B cell (primary cell): ENCODE data around the gene MUC5AC. TPM values are rescaled to one million over a fixed set of nuclear protein-coding genes. Genes with fewer than 3 reads are reported as not detected.

ENCODE experiments used
- ATAC-seq: fragments of 200-7000 bp; cut with Tn5 transposase; one replicate; pipeline ENCODE4 v1.10.0; 2021; ENCODE audit warnings: low read depth, mild to moderate bottlenecking, moderate number of reproducible peaks, moderate library complexity
- CTCF ChIA-PET: fragments of 350-600 bp; sonication (Branson Sonifier 250); formaldehyde crosslinking; loops from one replicate; lab custom pipeline; 2021; ENCODE audit warnings: antibody characterized with exemption, inconsistent platforms; lab: Charles Lee
- POLR2A ChIA-PET: fragments of 350-600 bp; sonication (Branson Sonifier 250); formaldehyde crosslinking; loops from one replicate; lab custom pipeline; 2021; ENCODE audit warnings: antibody characterized with exemption; lab: Charles Lee
- DNase-seq: peaks from one replicate; pipeline ENCODE4 v3.0.0; 2013
- H2AFZ ChIP-seq: 2 replicates; pipeline ENCODE4 v1.6.1; 2012; ENCODE audit warnings: mild to moderate bottlenecking, low read depth, low read length; ENCODE audit not compliant: insufficient read depth, poor library complexity, severe bottlenecking
- H3K27ac ChIP-seq, 2 donors: 1 replicate in 1 of 2; 2 replicates in 1 of 2; pipeline ENCODE4 v1.5.1; 2012 to 2013; ENCODE audit warnings: low read length in 2 of 2, mild to moderate bottlenecking in 2 of 2, moderate library complexity in 1 of 2
- H3K27me3 ChIP-seq, 4 experiments: fragments of 200-600 bp in 1 of 4; sonication (generic) in 1 of 4; replicated peaks in 1 of 4; 1 replicate in 2 of 4; 2 replicates in 2 of 4; pipeline versions ENCODE4 v1.6.1 to v1.7.0; 2013 to 2016; ENCODE audit warnings: low read length in 3 of 4, mild to moderate bottlenecking in 2 of 4, mixed read lengths in 1 of 4, moderate library complexity in 1 of 4; ENCODE audit not compliant: insufficient read depth in 4 of 4, control insufficient read depth in 3 of 4; ENCODE audit errors: control extremely low read depth in 1 of 4
- H3K36me3 ChIP-seq, 2 experiments: replicated peaks in 1 of 2; 1 replicate in 1 of 2; 2 replicates in 1 of 2; pipeline versions ENCODE4 v1.6.1 to v1.7.1; 2013; ENCODE audit warnings: low read length in 1 of 2; ENCODE audit not compliant: insufficient read depth in 2 of 2, control insufficient read depth in 1 of 2; ENCODE audit errors: control extremely low read depth in 1 of 2, extremely low read depth in 1 of 2
- H3K4me1 ChIP-seq, 2 donors: fragments of 200-600 bp in 1 of 2; sonication (generic) in 1 of 2; 1 replicate in 1 of 2; 2 replicates in 1 of 2; pipeline versions ENCODE4 v1.5.1 to v1.6.1; 2013 to 2017; ENCODE audit warnings: low read length in 2 of 2; ENCODE audit not compliant: control insufficient read depth in 2 of 2, insufficient read depth in 2 of 2
- H3K4me2 ChIP-seq: replicated peaks from 2 replicates; pipeline ENCODE3; 2012; ENCODE audit warnings: mild to moderate bottlenecking, low read depth, low read length; ENCODE audit not compliant: poor library complexity, severe bottlenecking
- H3K4me3 ChIP-seq, 5 experiments: fragments of 200-600 bp in 1 of 5; sonication (generic) in 1 of 5; 1 replicate in 3 of 5; 2 replicates in 2 of 5; pipeline versions ENCODE4 v1.5.1 to v1.7.0; 2011 to 2016; ENCODE audit warnings: low read length in 4 of 5, mild to moderate bottlenecking in 4 of 5, low read depth in 2 of 5, control low read depth in 1 of 5, moderate library complexity in 1 of 5; ENCODE audit not compliant: insufficient read depth in 1 of 5; ENCODE audit errors: control extremely low read depth in 1 of 5, extremely low read depth in 1 of 5
- H3K79me2 ChIP-seq: fragments of 200-600 bp; sonication (generic); one replicate; pipeline ENCODE4 v1.6.0; 2016; ENCODE audit warnings: low read length; ENCODE audit not compliant: control insufficient read depth, insufficient read depth
- H3K9ac ChIP-seq: fragments of 200-600 bp; sonication (generic); 2 replicates; pipeline ENCODE4 v1.6.1; 2017; ENCODE audit warnings: mild to moderate bottlenecking, low read length, moderate library complexity
- H3K9me3 ChIP-seq, 3 donors: one replicate each; pipeline versions ENCODE4 v1.6.1 to v1.7.1; 2013; ENCODE audit warnings: low read length in 2 of 3; ENCODE audit not compliant: control insufficient read depth in 2 of 3, insufficient read depth in 1 of 3; ENCODE audit errors: control extremely low read depth in 1 of 3
- H4K20me1 ChIP-seq: 2 replicates; pipeline ENCODE4 v1.6.0; 2012; ENCODE audit warnings: mild to moderate bottlenecking, low read length; ENCODE audit not compliant: insufficient read depth, control insufficient read depth, poor library complexity, severe bottlenecking
- H3K27ac Mint-ChIP-seq: one replicate; pipeline ENCODE4 v1.8.0; 2021; ENCODE audit warnings: mixed read lengths
- H3K27me3 Mint-ChIP-seq: one replicate; pipeline ENCODE4 v1.8.0; 2021; ENCODE audit warnings: mixed read lengths
- H3K4me1 Mint-ChIP-seq: one replicate; pipeline ENCODE4 v1.8.0; 2021; ENCODE audit warnings: mixed read lengths
- H3K4me3 Mint-ChIP-seq: one replicate; pipeline ENCODE4 v1.8.0; 2021; ENCODE audit warnings: mixed read lengths
- H3K9me3 Mint-ChIP-seq: one replicate; pipeline ENCODE4 v1.8.0; 2022; ENCODE audit warnings: mixed read lengths; ENCODE audit not compliant: insufficient read depth
- CTCF ChIP-seq: fragments of 200-600 bp; IDR thresholded peaks from one replicate; pipeline ENCODE4 v1.8.0; 2022; ENCODE audit warnings: antibody characterized with exemption, mild to moderate bottlenecking
- EZH2 ChIP-seq: IDR thresholded peaks from 2 replicates; pipeline ENCODE4 v1.6.1; 2012; ENCODE audit warnings: borderline replicate concordance, low read depth, mild to moderate bottlenecking, moderate library complexity, low read length; ENCODE audit not compliant: insufficient read depth, poor library complexity, severe bottlenecking
- WGBS: methylation state at CpG from one replicate; pipeline ENCODE4 v1.1.5; 2013; ENCODE audit warnings: missing lambda C conversion rate; ENCODE audit not compliant: insufficient coverage; 5-methylcytosine and 5-hydroxymethylcytosine counted together
- intact Hi-C: fragments of 100-400 bp; cut with micrococcal nuclease; formaldehyde crosslinking; loops from one replicate; pipeline ENCODE4 v1.10.0; 2022
- polyA plus RNA-seq: library from polyadenylated mRNA; depleted of rRNA; stranded (reverse); fragments of >200 nt; gene quantifications from 2 replicates; pipeline ENCODE4 v1.2.3, GENCODE V29; 2012
- total RNA-seq, 2 donors: library from RNA; stranded (reverse); fragments of 120-200 nt in 1 of 2; gene quantifications; 1 replicate in 1 of 2; 2 replicates in 1 of 2; pipeline versions ENCODE4 v1.2.3 to v1.2.4, GENCODE V29; 2013 to 2022

MUC5AC gene
- total and polyA plus RNA-seq, 2 donors (not counting 1 experiment from before 2014, with no cell fraction given): not detected

GRCh38 chr11:1227551-1228100, 69.9 kb downstream of the MUC5AC start:
- DNase-seq (no peak), ATAC-seq (no peak)
- Mint-ChIP-seq H3K9me3 (no peaks in the 10 kb centered on the region), H3K4me1 (no peaks in the 10 kb centered on the region), H3K27ac (no peak overlapping the region), H3K4me3 (no peak overlapping the region), H3K27me3 (peaks cover 3% of the 10 kb centered on the region)
- Histone ChIP-seq H3K9ac (no peak overlapping the region), H2AFZ (no peak overlapping the region), H3K36me3 (no peaks in the 10 kb centered on the region), H3K27ac (no peak overlapping the region), H3K4me3 (no peak overlapping the region), H3K79me2 (no peaks in the 10 kb centered on the region), H3K27me3 (peaks cover 0 to 2% (median 0%) of the 10 kb centered on the region in 4 experiments), H4K20me1 (no peaks in the 10 kb centered on the region), H3K4me2 (no peak overlapping the region), H3K9me3 (no peaks in the 10 kb centered on the region), H3K4me1 (no peaks in the 10 kb centered on the region)
- CTCF ChIA-PET: no interaction called here
- intact Hi-C loops: no loop called here
- no peak for TF ChIP-seq EZH2
- no peak for TF ChIP-seq CTCF
- WGBS: 88% methylated on average over 23 of the region's 23 CpGs
- POLR2A ChIA-PET: no interaction called here

DNA sequence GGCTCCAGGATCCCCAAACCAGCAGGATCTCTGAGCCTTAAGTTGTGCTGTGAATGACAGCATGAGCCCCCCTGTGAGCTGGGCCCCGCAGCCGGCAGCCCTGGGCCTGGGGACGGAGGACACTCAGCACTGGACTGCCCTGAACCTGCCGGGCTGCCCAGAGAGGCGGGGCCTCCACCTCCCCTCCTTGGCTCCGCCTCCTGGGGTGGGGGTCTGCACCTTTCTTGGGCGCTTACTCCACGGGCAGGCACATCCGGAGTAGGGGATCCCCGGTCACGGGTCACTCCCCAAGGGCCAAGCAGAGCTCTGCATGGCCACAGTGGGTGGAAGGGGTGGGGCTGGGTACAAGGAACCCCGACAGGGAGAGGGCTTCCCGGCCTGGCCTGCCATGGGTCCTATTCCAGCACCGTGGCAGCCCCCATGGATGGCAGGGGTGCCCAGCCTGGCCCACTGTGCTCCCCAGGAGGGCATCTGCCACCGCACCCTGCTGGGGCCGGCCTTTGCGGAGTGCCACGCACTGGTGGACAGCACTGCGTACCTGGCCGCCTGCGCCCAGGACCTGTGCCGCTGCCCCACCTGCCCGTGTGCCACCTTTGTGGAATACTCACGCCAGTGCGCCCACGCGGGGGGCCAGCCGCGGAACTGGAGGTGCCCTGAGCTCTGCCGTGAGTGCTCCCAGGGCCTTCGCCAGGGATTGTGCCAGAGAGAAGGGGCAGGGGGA, 70.5 kb downstream of the MUC5AC start:
- POLR2A ChIA-PET: no interaction called here
- WGBS: 89% methylated on average over 25 of the region's 31 CpGs
- CTCF ChIA-PET: no interaction called here
- no peak overlapping the region for H3K4me3 ChIP-seq
- Mint-ChIP-seq H3K9me3 (no peaks in the 10 kb centered on the region), H3K4me1 (no peaks in the 10 kb centered on the region), H3K27me3 (peaks cover 3% of the 10 kb centered on the region), H3K4me3 (no peak overlapping the region), H3K27ac (no peak overlapping the region)
- H3K9me3 ChIP-seq: no peaks in the 10 kb centered on the region
- no peak for TF ChIP-seq CTCF
- TF ChIP-seq EZH2: no peak
- no peak overlapping the region for H3K27ac ChIP-seq
- H3K79me2 ChIP-seq: no peaks in the 10 kb centered on the region
- DNase-seq (no peak), ATAC-seq (no peak)
- intact Hi-C loops: no loop called here
- H3K9ac ChIP-seq: no peak overlapping the region
- H3K36me3 ChIP-seq: no peaks in the 10 kb centered on the region
- no peaks in the 10 kb centered on the region for H3K4me1 ChIP-seq
- no peaks in the 10 kb centered on the region for H4K20me1 ChIP-seq
- no peak overlapping the region for H2AFZ ChIP-seq
- H3K4me2 ChIP-seq: no peak overlapping the region
- no peaks in the 10 kb centered on the region for H3K27me3 ChIP-seq
